Measurements from ENCODE around the gene XYLT1. TPM values are rescaled to one million over a fixed set of nuclear protein-coding genes. Genes with fewer than 3 reads are reported as not detected.

XYLT1 gene
- total and polyA plus RNA-seq, 10 of the 15 experiments (the other 5 are each of a cell fraction or from before 2014, with no cell fraction given): 0.88 to 14.8 (median 5.8) TPM

GRCh38 chr16:17416461-17417311 lies 54.1 kb downstream of the XYLT1 start (continued):
- TF ChIP-seq IRF3 (IDR thresholded peaks at IDR 0.05) (no peak), BCLAF1 (IDR thresholded peaks at IDR 0.05) (no peak), IKZF2 (IDR thresholded peaks at IDR 0.05) (peak; percentile 66 to 77; a peak in 3 of 4 replicates), REST (IDR thresholded peaks at IDR 0.05; ENCODE audit: low read depth, low read length) (0 out of 2 replicates have a peak, but pooled peaks have one; percentile 25), ZBTB4 (CRISPR knock-in tag; IDR thresholded peaks at IDR 0.05) (no peak), NFYA (IDR thresholded peaks at IDR 0.05; ENCODE audit: borderline replicate concordance, low read depth, low read length) (no peak), CBFB (IDR thresholded peaks at IDR 0.05; ENCODE audit: low read depth) (0 out of 2 replicates have a peak, but pooled peaks have one; percentile 40), YY1 (IDR thresholded peaks at IDR 0.05; ENCODE audit: low read depth, low read length) (peak; percentile 52), YBX1 (IDR thresholded peaks at IDR 0.05) (no peak), TARDBP (IDR thresholded peaks at IDR 0.05; ENCODE audit: borderline replicate concordance) (no peak), E2F4 (IDR thresholded peaks at IDR 0.05; ENCODE audit: low read depth, low read length) (no peak), NR2C1 (IDR thresholded peaks at IDR 0.05) (no peak; the same call in 1 of the 2 replicates), CHD2 (IDR thresholded peaks at IDR 0.05; ENCODE audit: borderline replicate concordance, low read depth, low read length) (peak; percentile 76; the same call in 1 of the 2 replicates), USF1 (IDR thresholded peaks at IDR 0.05; ENCODE audit: borderline replicate concordance, extremely low read length, insufficient read depth, low read depth, low read length) (peak; percentile 17), MEF2B (IDR thresholded peaks at IDR 0.05; ENCODE audit: partially characterized antibody, poor library complexity, severe bottlenecking) (peak; percentile 28)

Measured in GM12878 (cell line).